ENCODE results near the gene KRTAP5-10.
"Not testable (repeated sequence)": the region's sequence is repeated elsewhere in the genome, so short reads cannot be mapped to it uniquely, and the experiment has no call there.

DNA sequence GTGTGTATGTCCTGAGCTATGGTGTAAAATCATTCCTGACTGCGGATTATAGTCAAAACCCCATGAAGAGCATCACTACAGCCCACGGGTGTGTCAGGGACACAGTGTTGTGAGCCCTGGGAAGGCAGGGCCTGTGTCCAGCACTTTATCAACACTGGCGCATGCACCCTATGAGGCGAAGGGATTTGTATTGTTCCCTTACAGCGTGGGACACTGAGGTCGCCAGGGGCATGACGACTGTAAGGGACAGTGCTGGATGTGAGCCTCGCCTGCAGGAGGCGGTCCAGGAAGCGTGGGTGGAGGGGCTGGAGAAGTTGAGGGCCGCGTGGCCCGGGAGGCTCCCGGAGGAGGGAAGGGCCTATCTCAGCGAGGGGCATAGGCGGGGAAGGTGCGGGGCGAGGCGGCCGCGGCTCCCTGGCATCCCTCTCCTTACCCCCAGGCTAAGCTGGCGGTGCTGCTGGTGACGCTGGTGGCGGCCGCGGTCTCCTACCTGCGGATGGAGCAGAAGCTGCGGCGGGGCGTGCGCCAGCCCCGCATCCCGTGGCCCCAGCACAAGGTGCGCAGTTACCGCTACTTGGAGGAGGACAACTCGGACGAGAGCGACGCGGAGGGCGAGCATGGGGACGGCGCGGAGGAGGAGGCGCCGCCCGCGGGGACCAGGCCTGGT is 41.6 kb downstream of the KRTAP5-10 start:
- TF ChIP-seq, protein P1, sequence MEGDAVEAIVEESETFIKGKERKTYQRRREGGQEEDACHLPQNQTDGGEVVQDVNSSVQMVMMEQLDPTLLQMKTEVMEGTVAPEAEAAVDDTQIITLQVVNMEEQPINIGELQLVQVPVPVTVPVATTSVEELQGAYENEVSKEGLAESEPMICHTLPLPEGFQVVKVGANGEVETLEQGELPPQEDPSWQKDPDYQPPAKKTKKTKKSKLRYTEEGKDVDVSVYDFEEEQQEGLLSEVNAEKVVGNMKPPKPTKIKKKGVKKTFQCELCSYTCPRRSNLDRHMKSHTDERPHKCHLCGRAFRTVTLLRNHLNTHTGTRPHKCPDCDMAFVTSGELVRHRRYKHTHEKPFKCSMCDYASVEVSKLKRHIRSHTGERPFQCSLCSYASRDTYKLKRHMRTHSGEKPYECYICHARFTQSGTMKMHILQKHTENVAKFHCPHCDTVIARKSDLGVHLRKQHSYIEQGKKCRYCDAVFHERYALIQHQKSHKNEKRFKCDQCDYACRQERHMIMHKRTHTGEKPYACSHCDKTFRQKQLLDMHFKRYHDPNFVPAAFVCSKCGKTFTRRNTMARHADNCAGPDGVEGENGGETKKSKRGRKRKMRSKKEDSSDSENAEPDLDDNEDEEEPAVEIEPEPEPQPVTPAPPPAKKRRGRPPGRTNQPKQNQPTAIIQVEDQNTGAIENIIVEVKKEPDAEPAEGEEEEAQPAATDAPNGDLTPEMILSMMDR (IDR thresholded peaks at IDR 0.05) = not testable (repeated sequence)
- TF ChIP-seq CBFB (CRISPR knock-in tag; IDR thresholded peaks at IDR 0.05; ENCODE audit: low read depth); TEAD1 (CRISPR knock-in tag; IDR thresholded peaks at IDR 0.05); PRRX2 (CRISPR knock-in tag; IDR thresholded peaks at IDR 0.05); NFYB (CRISPR knock-in tag; conservative IDR thresholded peaks at IDR 0.05; ENCODE audit: low read depth); SP1 (CRISPR knock-in tag; conservative IDR thresholded peaks at IDR 0.05); ESRRA (CRISPR knock-in tag; IDR thresholded peaks at IDR 0.05; ENCODE audit: borderline replicate concordance); JUN (CRISPR knock-in tag; IDR thresholded peaks at IDR 0.05): not testable (repeated sequence)
- TF ChIP-seq, protein P2, sequence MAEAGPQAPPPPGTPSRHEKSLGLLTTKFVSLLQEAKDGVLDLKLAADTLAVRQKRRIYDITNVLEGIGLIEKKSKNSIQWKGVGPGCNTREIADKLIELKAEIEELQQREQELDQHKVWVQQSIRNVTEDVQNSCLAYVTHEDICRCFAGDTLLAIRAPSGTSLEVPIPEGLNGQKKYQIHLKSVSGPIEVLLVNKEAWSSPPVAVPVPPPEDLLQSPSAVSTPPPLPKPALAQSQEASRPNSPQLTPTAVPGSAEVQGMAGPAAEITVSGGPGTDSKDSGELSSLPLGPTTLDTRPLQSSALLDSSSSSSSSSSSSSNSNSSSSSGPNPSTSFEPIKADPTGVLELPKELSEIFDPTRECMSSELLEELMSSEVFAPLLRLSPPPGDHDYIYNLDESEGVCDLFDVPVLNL (CRISPR knock-in tag; IDR thresholded peaks at IDR 0.05; ENCODE audit: borderline replicate concordance, low read depth) = not testable (repeated sequence)
- TF ChIP-seq, protein P3, sequence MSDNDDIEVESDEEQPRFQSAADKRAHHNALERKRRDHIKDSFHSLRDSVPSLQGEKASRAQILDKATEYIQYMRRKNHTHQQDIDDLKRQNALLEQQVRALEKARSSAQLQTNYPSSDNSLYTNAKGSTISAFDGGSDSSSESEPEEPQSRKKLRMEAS (CRISPR knock-in tag; IDR thresholded peaks at IDR 0.05) = 0 out of 2 replicates have a peak, but pooled peaks have one; percentile 25

All from WTC11 (cell line).